ENCODE results near the gene MED9.

The MED9 gene

DNA sequence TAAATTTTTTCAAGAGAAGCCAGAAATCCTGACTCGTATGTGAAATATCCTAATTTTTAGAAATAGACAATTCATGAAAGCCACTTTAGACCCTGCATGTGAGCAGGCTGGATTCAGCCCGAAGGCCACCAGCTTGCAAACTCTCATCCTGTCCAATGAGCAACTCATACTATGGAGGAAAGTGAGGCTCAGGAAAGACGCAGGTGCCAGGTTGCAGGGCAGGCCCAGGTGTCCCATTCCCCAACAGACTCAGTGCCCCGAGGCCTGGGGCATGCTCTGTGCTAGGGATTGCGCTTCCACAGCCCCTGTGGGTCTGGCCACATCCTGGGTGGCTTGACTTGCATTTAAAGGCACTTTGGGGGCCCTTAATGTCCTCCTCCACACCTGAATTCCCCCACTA, 36.1 kb downstream of the MED9 start:
- no peak for DNase-seq (ENCODE audit: low read depth)
- no peak overlapping the region for H3K4me3 ChIP-seq (ENCODE audit: low read length)
- TF ChIP-seq, protein P1, sequence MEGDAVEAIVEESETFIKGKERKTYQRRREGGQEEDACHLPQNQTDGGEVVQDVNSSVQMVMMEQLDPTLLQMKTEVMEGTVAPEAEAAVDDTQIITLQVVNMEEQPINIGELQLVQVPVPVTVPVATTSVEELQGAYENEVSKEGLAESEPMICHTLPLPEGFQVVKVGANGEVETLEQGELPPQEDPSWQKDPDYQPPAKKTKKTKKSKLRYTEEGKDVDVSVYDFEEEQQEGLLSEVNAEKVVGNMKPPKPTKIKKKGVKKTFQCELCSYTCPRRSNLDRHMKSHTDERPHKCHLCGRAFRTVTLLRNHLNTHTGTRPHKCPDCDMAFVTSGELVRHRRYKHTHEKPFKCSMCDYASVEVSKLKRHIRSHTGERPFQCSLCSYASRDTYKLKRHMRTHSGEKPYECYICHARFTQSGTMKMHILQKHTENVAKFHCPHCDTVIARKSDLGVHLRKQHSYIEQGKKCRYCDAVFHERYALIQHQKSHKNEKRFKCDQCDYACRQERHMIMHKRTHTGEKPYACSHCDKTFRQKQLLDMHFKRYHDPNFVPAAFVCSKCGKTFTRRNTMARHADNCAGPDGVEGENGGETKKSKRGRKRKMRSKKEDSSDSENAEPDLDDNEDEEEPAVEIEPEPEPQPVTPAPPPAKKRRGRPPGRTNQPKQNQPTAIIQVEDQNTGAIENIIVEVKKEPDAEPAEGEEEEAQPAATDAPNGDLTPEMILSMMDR (conservative IDR thresholded peaks at IDR 0.05; ENCODE audit: low read depth, low read length): no peak

- TF ChIP-seq, protein P1 (conservative IDR thresholded peaks at IDR 0.05; ENCODE audit: low read depth, low read length): no peak
- no peak overlapping the region for H3K4me3 ChIP-seq (ENCODE audit: low read length)
- DNase-seq (ENCODE audit: low read depth): no peak
These were observed 36.8 kb downstream of the MED9 start for GRCh38 chr17:17513626-17514025.

- TF ChIP-seq, protein P1 (conservative IDR thresholded peaks at IDR 0.05; ENCODE audit: low read depth, low read length): no peak
- no peak for DNase-seq (ENCODE audit: low read depth)
- no peak overlapping the region for H3K4me3 ChIP-seq (ENCODE audit: low read length)
These were observed 37.7 kb downstream of the MED9 start for GRCh38 chr17:17514361-17514992.

- TF ChIP-seq, protein P1 (conservative IDR thresholded peaks at IDR 0.05; ENCODE audit: low read depth, low read length): no peak
- DNase-seq (ENCODE audit: low read depth): no peak
- H3K4me3 ChIP-seq (ENCODE audit: low read length): no peak overlapping the region
These were observed 38.5 kb downstream of the MED9 start for GRCh38 chr17:17514993-17515933.

- H3K4me3 ChIP-seq (ENCODE audit: low read length): no peak overlapping the region
- DNase-seq (ENCODE audit: low read depth): no peak
- TF ChIP-seq, protein P1 (conservative IDR thresholded peaks at IDR 0.05; ENCODE audit: low read depth, low read length): no peak
These were observed 39.4 kb downstream of the MED9 start for GRCh38 chr17:17515934-17516930.

DNA sequence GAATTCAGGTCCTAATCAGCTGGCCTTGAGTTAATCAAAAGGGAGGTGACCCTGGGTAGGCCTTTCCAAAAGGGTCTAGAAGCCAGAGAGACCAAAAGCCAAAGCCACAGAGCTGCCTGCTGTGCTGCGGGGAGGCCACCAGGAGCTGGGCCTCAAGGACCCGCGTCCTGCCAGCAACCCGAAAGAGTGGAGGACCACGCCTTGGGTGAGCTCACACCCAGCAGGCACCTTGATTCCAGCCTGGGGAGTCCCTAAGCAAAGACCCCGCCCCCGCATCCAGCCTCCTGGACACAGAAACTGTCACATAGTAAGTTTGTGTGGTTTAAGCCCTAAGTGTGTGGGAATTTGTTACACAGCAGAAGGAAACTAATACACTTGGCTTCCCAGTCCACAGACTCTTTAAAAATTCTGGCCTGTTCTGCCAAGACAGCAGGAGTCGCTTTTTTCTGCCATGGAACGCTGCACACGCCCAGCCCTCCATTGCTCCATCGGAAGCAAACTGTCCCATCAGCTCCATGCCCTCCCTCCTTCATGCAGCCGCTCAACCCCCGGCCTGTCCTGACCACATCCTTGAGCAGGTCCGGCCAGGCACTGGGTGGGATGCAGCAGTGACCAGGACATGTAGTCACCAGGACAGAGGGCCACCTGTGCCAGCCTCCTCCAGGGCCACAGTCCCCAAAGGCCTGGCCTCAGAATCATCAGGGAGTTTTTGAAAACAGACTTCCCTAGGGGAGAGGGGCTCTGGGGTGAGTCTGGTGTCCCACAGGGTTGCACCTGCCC, 40.3 kb downstream of the MED9 start:
- TF ChIP-seq, protein P1 (conservative IDR thresholded peaks at IDR 0.05; ENCODE audit: low read depth, low read length): no peak
- no peak for DNase-seq (ENCODE audit: low read depth)
- H3K4me3 ChIP-seq (ENCODE audit: low read length): no peak overlapping the region

Measured in retinal pigment epithelial cell (primary cell).